HG03045 (cell line): ENCODE results near the gene CFAP68.
"Not testable (repeated sequence)": the region's sequence is repeated elsewhere in the genome, so short reads cannot be mapped to it uniquely, and the experiment has no call there.

Experiments
- ATAC-seq: cut with Tn5 transposase; IDR thresholded peaks from one replicate; pipeline ENCODE4 v1.9.1; 2021; ENCODE audit warnings: mild to moderate bottlenecking, moderate library complexity; ENCODE audit not compliant: unreplicated experiment

Gene CFAP68

GRCh38 chr11:111870113-111870512 is 9.2 kb upstream of the CFAP68 start:
- ATAC-seq: no peak

DNA sequence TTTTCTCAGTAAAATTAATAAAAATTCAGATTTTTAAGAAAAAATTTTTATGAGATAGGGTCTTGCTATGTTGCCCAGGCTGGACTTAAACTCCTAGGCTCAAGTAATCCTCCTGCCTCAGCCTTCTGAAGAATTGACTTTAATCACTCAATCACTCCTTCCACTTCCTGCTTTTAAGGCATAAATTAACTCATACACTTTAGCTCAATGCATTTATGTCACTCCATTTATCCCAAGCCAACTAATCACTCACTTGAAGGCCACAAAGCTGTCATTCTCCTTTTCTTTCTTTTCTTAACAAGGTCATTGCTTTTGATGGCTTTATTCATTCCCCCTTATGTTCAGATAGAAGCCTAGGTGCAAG is 8.8 kb upstream of the CFAP68 start:
- ATAC-seq: no peak

- peak; percentile 95 for ATAC-seq
Measured at GRCh38 chr11:111870886-111871692, 8.3 kb upstream of the CFAP68 start, which contains the start of gene ALG9. TSS of gene ALG9 (minus strand) at chr11:111871581. CDS start at chr11:111871482, 99 bp downstream.

DNA sequence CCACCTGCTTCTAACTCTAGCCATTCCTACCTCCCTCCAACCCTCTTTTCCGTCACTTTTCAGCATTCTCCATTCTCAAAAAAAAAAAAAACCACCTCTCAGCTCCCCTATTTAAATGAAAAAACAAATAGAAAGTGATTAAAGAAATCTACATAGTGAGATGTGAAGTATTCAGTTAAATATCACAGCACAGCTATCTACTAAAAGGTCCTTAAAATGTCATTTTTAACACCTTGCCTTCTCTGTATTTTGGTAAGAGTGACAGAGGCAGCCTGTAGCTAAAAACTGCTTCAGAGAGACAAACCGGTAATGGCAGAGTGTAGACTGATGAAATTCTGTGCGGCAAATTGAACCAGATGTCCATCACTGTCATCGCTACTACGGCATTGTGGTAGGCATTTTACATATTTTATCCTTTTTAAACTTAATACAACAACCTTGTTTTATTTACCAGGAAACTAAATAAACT is 7.6 kb upstream of the CFAP68 start:
- ATAC-seq: no peak

GRCh38 chr11:111878385-111878848 is 924 bp upstream of the CFAP68 start:
- ATAC-seq: no peak

DNA sequence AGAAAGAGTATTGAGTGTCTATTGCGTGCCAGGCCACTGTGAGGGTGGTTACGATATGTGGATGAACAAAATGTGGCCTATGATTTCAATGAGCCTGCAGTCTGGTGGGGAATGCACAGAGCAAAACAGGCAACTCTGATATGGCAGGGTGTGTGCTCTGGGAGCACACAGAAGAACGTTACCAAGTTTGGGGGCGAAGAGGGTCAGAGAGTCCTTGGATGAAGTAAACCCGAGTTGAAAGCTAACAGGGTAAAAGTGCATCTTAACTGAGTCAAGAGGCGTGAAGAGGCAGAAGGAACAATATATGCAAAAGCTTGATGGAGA is 258 bp downstream of the CFAP68 start:
- ATAC-seq: no peak

GRCh38 chr11:111882202-111882601 is 2.9 kb downstream of the CFAP68 start:
- ATAC-seq: no peak

- not testable (repeated sequence) for ATAC-seq
Measured at GRCh38 chr11:111885053-111885452, 5.7 kb downstream of the CFAP68 start.

- no peak for ATAC-seq
Measured at GRCh38 chr11:111886032-111886431, 6.7 kb downstream of the CFAP68 start.

- no peak for ATAC-seq
Measured at GRCh38 chr11:111886844-111887243, 7.5 kb downstream of the CFAP68 start.

DNA sequence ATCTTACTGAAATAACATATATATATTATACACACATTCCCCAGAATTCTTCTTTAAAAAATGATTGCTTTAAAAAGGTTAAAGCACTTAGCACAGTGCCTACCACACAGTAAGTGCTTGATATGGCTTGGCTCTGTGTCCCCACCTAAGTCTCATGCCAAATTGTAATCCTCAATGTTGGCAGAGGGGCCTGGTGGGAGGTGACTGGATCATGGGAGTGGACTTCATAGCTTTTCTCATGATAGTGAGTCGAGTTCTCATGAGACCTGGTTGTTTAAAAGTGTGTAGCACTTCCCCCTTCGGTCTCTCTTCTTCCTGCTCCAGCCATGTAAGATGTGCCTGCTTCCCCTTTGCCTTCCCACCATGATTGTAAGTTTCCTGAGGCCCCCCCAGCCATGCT is 26.1 kb downstream of the CFAP68 start:
- ATAC-seq: no peak

DNA sequence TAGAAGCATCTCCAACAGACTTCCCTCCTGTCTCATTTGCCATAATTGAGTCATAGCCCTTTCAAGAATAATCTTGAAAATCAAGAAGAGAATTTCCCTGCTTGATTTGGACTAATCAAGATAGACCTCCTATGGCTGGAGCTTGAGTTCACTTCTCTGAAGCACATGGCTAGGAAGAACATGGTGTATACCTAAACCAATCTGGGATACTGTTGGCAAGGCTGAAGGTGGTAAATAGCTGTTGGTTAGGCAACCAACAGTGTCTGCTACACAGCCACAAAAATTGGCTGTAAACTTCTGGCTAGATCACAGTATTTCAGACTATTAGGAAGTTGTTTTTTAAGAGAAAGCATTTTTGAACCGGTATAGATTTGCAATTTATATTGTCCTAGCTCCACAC is 27.3 kb downstream of the CFAP68 start:
- no peak for ATAC-seq

GRCh38 chr11:111908639-111909305 is 29.4 kb downstream of the CFAP68 start:
- no peak for ATAC-seq

- ATAC-seq: no peak
Measured at GRCh38 chr11:111909378-111909777, 30.0 kb downstream of the CFAP68 start.

- no peak for ATAC-seq
Measured at GRCh38 chr11:111910676-111911562, 31.6 kb downstream of the CFAP68 start.

DNA sequence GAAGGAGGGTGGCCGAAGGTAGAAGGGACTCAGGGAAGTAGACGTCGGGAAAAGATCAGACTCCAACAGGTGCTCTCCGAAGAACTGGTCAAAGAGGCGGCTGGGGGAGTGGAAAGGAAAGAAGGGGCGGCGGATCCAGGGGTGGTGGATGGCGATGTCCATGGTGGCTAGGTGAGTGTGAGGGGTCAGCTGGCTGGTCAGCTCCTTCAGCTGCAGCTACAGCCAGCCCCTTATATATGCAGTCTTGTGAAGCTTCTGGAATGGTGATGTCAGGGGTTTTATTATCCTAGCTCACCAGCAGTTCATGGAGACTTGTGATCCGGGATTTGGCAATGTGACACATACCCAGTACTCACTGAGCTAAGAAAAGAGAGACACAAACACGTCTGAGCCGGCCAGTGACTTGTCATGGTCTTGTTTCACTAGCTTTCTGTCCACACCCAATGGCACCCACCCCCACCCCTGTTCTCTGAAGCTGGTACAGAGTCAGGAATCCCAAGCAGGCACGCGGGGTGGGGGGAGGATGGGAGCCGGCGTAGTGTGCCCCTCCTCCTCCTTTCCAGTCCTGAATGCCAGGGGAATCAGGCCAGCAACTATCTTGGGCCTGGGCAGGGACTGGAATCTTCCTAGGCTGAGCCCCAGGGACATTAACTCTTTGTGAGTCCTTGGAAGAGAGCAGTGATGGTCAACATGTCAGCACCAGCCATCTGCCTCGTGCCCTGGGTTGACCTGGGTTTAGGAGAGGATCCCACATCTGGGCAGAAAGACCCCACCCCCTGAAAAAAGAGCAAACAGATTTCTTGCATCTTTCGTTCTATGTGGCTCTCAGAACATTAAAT is 32.4 kb downstream of the CFAP68 start, which contains the start of gene CRYAB:
CRYAB (minus strand) TSS at position 208 of the 839 bp plus-strand sequence; CDS start at position 162, 46 bp downstream.
- no peak for ATAC-seq

DNA sequence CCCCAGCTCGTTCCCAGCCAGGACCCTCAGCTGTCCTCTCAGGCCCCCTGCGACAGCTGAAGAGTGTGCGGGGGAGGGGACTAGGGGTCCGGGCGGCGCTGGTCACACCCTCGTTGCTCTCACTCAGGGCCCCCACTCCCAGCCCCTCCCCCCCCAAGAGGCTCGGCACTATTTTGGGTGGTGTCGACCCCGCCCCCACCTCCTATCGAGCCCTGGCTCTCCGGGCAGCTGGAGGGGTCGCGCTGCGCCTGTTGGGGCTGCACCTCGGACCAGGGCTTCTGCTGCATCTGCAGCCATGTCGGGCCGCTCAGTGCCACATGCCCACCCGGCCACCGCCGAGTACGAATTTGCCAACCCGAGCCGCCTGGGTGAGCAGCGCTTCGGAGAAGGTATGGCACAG is 33.2 kb downstream of the CFAP68 start, which contains the start of gene HSPB2:
HSPB2 (plus strand) TSS at position 200 of the 400 bp plus-strand sequence; CDS start at position 296, 96 bp downstream.
- no peak for ATAC-seq

- ATAC-seq: no peak
Measured at GRCh38 chr11:111913031-111913861, 33.9 kb downstream of the CFAP68 start.

DNA sequence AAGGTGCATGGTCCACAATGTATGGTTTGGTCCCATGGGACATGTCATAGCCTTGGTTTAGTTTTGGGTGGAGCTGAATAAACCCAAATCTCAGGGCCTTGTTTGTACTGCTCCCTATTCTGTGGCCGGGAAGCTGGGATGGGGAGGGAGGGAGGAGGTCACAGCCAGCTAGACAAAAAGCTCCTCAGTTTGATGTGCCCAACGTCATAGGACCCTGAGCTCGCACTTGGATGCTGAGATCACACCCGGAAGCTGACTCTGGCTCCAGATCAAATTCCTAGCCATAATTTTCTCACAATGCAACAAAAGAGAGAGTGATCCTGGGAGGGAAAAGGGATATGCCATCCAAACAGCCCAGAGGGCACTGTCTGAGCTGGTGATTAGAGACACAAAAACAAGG is 34.7 kb downstream of the CFAP68 start:
- ATAC-seq: no peak
